HEK293 (cell line): ENCODE data around the gene USP38.

ENCODE experiments used
- CTCF ChIP-seq: fragments of 450-650 bp; formaldehyde crosslinking; IDR thresholded peaks from 2 replicates; pipeline ENCODE4 v1.5.1; 2016; ENCODE audit warnings: missing biosample characterization, missing genetic modification characterization
- KLF16 ChIP-seq: fragments of 450-650 bp; formaldehyde crosslinking; IDR thresholded peaks from 2 replicates; pipeline ENCODE4 v1.5.1; 2017; ENCODE audit warnings: missing biosample characterization, missing genetic modification characterization
- PRDM10 ChIP-seq: fragments of 450-650 bp; formaldehyde crosslinking; IDR thresholded peaks from 2 replicates; pipeline ENCODE4 v1.5.1; 2016; ENCODE audit warnings: missing biosample characterization, missing genetic modification characterization
- SP7 ChIP-seq: fragments of 450-650 bp; formaldehyde crosslinking; IDR thresholded peaks from 2 replicates; pipeline ENCODE4 v1.5.1; 2016; ENCODE audit warnings: missing biosample characterization, missing genetic modification characterization
- TRIM28 ChIP-seq: IDR thresholded peaks from 2 replicates; pipeline ENCODE4 v1.6.1; 2011; ENCODE audit warnings: low read length, control low read depth, borderline replicate concordance
- ZBTB8A ChIP-seq: fragments of 450-650 bp; formaldehyde crosslinking; IDR thresholded peaks from 2 replicates; pipeline ENCODE4 v1.5.1; 2016; ENCODE audit warnings: missing biosample characterization, missing genetic modification characterization
- ZNF280D ChIP-seq: fragments of 450-650 bp; formaldehyde crosslinking; IDR thresholded peaks from 2 replicates; pipeline ENCODE4 v1.5.1; 2016; ENCODE audit warnings: missing biosample characterization, missing genetic modification characterization
- ZNF792 ChIP-seq: fragments of 450-650 bp; formaldehyde crosslinking; IDR thresholded peaks from 2 replicates; pipeline ENCODE4 v1.5.1; 2016; ENCODE audit warnings: missing biosample characterization, missing genetic modification characterization

GRCh38 chr4:143148521-143148920 lies 36.2 kb upstream of the USP38 start:
- TF ChIP-seq SP7 (no peak), KLF16 (tag by site-specific recombination) (no peak), ZBTB8A (tag by site-specific recombination) (no peak), PRDM10 (tag by site-specific recombination) (no peak), CTCF (tag by site-specific recombination) (no peak), TRIM28 (no peak), ZNF792 (tag by site-specific recombination) (no peak), ZNF280D (no peak)
